HG03196 (cell line): ENCODE measurements around the gene YAP1.
"Not testable (repeated sequence)": the region's sequence is repeated elsewhere in the genome, so short reads cannot be mapped to it uniquely, and the experiment has no call there.

Experiments used
- ATAC-seq: cut with Tn5 transposase; IDR thresholded peaks from one replicate; pipeline ENCODE4 v1.9.1; 2021; ENCODE audit not compliant: unreplicated experiment

YAP1 gene

GRCh38 chr11:102196351-102196750 is 86.1 kb downstream of the YAP1 start:
- ATAC-seq = no peak

GRCh38 chr11:102196816-102197215 is 86.6 kb downstream of the YAP1 start:
- no peak for ATAC-seq

GRCh38 chr11:102197670-102198139 is 87.5 kb downstream of the YAP1 start:
- ATAC-seq = no peak

- no peak for ATAC-seq
Observed at GRCh38 chr11:102199673-102200072, 89.4 kb downstream of the YAP1 start.

- ATAC-seq = not testable (repeated sequence)
Observed at GRCh38 chr11:102200325-102200724, 90.1 kb downstream of the YAP1 start.

- ATAC-seq = no peak
Observed at GRCh38 chr11:102201776-102202175, 91.5 kb downstream of the YAP1 start.

GRCh38 chr11:102202972-102203371 is 92.7 kb downstream of the YAP1 start:
- ATAC-seq = no peak

GRCh38 chr11:102204174-102204573 is 93.9 kb downstream of the YAP1 start:
- no peak for ATAC-seq

- no peak for ATAC-seq
Observed at GRCh38 chr11:102205805-102206204, 95.6 kb downstream of the YAP1 start.

GRCh38 chr11:102208835-102209234 is 98.6 kb downstream of the YAP1 start:
- ATAC-seq = no peak

- no peak for ATAC-seq
Observed at GRCh38 chr11:102214623-102215022, 104.4 kb downstream of the YAP1 start.

- no peak for ATAC-seq
Observed at GRCh38 chr11:102216433-102217075, 106.3 kb downstream of the YAP1 start.

- ATAC-seq = no peak
Observed at GRCh38 chr11:102220728-102221467, 110.7 kb downstream of the YAP1 start.

GRCh38 chr11:102223859-102224258 is 113.6 kb downstream of the YAP1 start:
- no peak for ATAC-seq

- no peak for ATAC-seq
Observed at GRCh38 chr11:102225689-102226568, 115.7 kb downstream of the YAP1 start.

GRCh38 chr11:102226702-102227490 is 116.6 kb downstream of the YAP1 start:
- no peak for ATAC-seq

GRCh38 chr11:102229510-102230123 is 119.4 kb downstream of the YAP1 start:
- ATAC-seq = no peak

GRCh38 chr11:102230186-102230585 is 119.9 kb downstream of the YAP1 start:
- ATAC-seq = no peak

- no peak for ATAC-seq
Observed at GRCh38 chr11:102230911-102231310, 120.7 kb downstream of the YAP1 start.

GRCh38 chr11:102234779-102235439 is 124.7 kb downstream of the YAP1 start:
- no peak for ATAC-seq
